ENCODE results near the gene LRP1. TPM values are rescaled to one million over a fixed set of nuclear protein-coding genes. Genes with fewer than 3 reads are reported as not detected.

LRP1 gene
- total RNA-seq, 2 experiments from 2014 or later, result 1.1 to 4.4 TPM

GRCh38 chr12:57097554-57097835, 30.8 kb upstream of the LRP1 start:
- CTCF ChIA-PET (ENCODE audit: unreplicated experiment), result no interaction called here
- H3K9me3 ChIP-seq (ENCODE audit: low read length), result no peaks in the 10 kb centered on the region
- POLR2A ChIA-PET, result interaction anchor here (0.8 to 1.7 kb wide), 3 partner anchors 9 to 28 kb away, joined by 3 to 5 read pairs (median 4); no protein-coding TSS in a partner anchor
- BruUV-seq (replicated peaks), result no TSS peak
- no peak overlapping the region for H3K4me2 ChIP-seq (ENCODE audit: low read length)
- DNase-seq (ENCODE audit: low spot score), result no peak
- no peak for TF ChIP-seq EZH2phosphoT487 (IDR thresholded peaks at IDR 0.05; ENCODE audit: borderline replicate concordance, low read depth, low read length)
- TF ChIP-seq CTCF (conservative IDR thresholded peaks at IDR 0.05; ENCODE audit: low read length), result no peak
- H3K4me1 ChIP-seq (ENCODE audit: insufficient read depth, low read length, poor library complexity, severe bottlenecking), result peaks cover 19% of the 10 kb centered on the region
- H2AFZ ChIP-seq (ENCODE audit: low read length), result no peak overlapping the region
- no peaks in the 10 kb centered on the region for H3K9me2 ChIP-seq (ENCODE audit: insufficient read depth, low read length)
- no peak overlapping the region for H3K4me3 ChIP-seq (ENCODE audit: low read depth, low read length, poor library complexity, severe bottlenecking)
- intact Hi-C loops (cut with micrococcal nuclease; ENCODE audit: unreplicated experiment), result no loop called here
- no peaks in the 10 kb centered on the region for H3K79me2 ChIP-seq (ENCODE audit: insufficient read depth, low read depth, low read length)
- no peaks in the 10 kb centered on the region for H4K20me1 ChIP-seq (ENCODE audit: insufficient read depth, low read length)
- H3K36me3 ChIP-seq (ENCODE audit: insufficient read depth, low read length), result peaks cover 82% of the 10 kb centered on the region
- no peak overlapping the region for H3K27ac ChIP-seq (ENCODE audit: low read depth, low read length, poor library complexity, severe bottlenecking)

GRCh38 chr12:57098546-57098945, 29.7 kb upstream of the LRP1 start:
- Histone ChIP-seq H3K9me3 (ENCODE audit: low read length) (no peaks in the 10 kb centered on the region), H3K4me1 (ENCODE audit: insufficient read depth, low read length, poor library complexity, severe bottlenecking) (peaks cover 13% of the 10 kb centered on the region), H3K79me2 (ENCODE audit: insufficient read depth, low read depth, low read length) (no peaks in the 10 kb centered on the region), H3K36me3 (ENCODE audit: insufficient read depth, low read length) (peaks cover 76% of the 10 kb centered on the region), H3K9me2 (ENCODE audit: insufficient read depth, low read length) (no peaks in the 10 kb centered on the region), H3K4me3 (ENCODE audit: low read depth, low read length, poor library complexity, severe bottlenecking) (no peak overlapping the region), H4K20me1 (ENCODE audit: insufficient read depth, low read length) (no peaks in the 10 kb centered on the region), H3K27ac (ENCODE audit: low read depth, low read length, poor library complexity, severe bottlenecking) (no peak overlapping the region), H2AFZ (ENCODE audit: low read length) (no peak overlapping the region), H3K4me2 (ENCODE audit: low read length) (no peak overlapping the region)
- intact Hi-C loops (cut with micrococcal nuclease; ENCODE audit: unreplicated experiment), result no loop called here
- DNase-seq (ENCODE audit: low spot score), result no peak
- ChIA-PET POLR2A (interaction anchor here (0.6 to 1.3 kb wide), 3 partner anchors 19 to 25 kb away, joined by 3 to 6 read pairs (median 3); no protein-coding TSS in a partner anchor), CTCF (ENCODE audit: unreplicated experiment) (no interaction called here)
- BruUV-seq (replicated peaks), result no TSS peak
- TF ChIP-seq CTCF (conservative IDR thresholded peaks at IDR 0.05; ENCODE audit: low read length) (no peak), EZH2phosphoT487 (IDR thresholded peaks at IDR 0.05; ENCODE audit: borderline replicate concordance, low read depth, low read length) (no peak)

GRCh38 chr12:57099047-57099714, 29.1 kb upstream of the LRP1 start:
- Histone ChIP-seq H3K4me3 (ENCODE audit: low read depth, low read length, poor library complexity, severe bottlenecking) (no peak overlapping the region), H3K4me2 (ENCODE audit: low read length) (no peak overlapping the region), H4K20me1 (ENCODE audit: insufficient read depth, low read length) (no peaks in the 10 kb centered on the region), H3K27ac (ENCODE audit: low read depth, low read length, poor library complexity, severe bottlenecking) (no peak overlapping the region), H3K79me2 (ENCODE audit: insufficient read depth, low read depth, low read length) (no peaks in the 10 kb centered on the region), H3K4me1 (ENCODE audit: insufficient read depth, low read length, poor library complexity, severe bottlenecking) (peaks cover 7% of the 10 kb centered on the region), H3K9me2 (ENCODE audit: insufficient read depth, low read length) (no peaks in the 10 kb centered on the region), H2AFZ (ENCODE audit: low read length) (no peak overlapping the region), H3K36me3 (ENCODE audit: insufficient read depth, low read length) (peaks cover 79% of the 10 kb centered on the region), H3K9me3 (ENCODE audit: low read length) (no peaks in the 10 kb centered on the region)
- CTCF ChIA-PET (ENCODE audit: unreplicated experiment), result no interaction called here
- DNase-seq (ENCODE audit: low spot score), result no peak
- no TSS peak for BruUV-seq (replicated peaks)
- TF ChIP-seq EZH2phosphoT487 (IDR thresholded peaks at IDR 0.05; ENCODE audit: borderline replicate concordance, low read depth, low read length), result no peak
- TF ChIP-seq CTCF (conservative IDR thresholded peaks at IDR 0.05; ENCODE audit: low read length), result no peak
- intact Hi-C loops (cut with micrococcal nuclease; ENCODE audit: unreplicated experiment), result no loop called here
- POLR2A ChIA-PET, result interaction anchor here (0.5 to 1.3 kb wide), 2 partner anchors 22 to 657 kb away, joined by 3 to 6 read pairs; no protein-coding TSS in a partner anchor
